ENCODE results near the gene MUC2.

- TF ChIP-seq, protein P1, sequence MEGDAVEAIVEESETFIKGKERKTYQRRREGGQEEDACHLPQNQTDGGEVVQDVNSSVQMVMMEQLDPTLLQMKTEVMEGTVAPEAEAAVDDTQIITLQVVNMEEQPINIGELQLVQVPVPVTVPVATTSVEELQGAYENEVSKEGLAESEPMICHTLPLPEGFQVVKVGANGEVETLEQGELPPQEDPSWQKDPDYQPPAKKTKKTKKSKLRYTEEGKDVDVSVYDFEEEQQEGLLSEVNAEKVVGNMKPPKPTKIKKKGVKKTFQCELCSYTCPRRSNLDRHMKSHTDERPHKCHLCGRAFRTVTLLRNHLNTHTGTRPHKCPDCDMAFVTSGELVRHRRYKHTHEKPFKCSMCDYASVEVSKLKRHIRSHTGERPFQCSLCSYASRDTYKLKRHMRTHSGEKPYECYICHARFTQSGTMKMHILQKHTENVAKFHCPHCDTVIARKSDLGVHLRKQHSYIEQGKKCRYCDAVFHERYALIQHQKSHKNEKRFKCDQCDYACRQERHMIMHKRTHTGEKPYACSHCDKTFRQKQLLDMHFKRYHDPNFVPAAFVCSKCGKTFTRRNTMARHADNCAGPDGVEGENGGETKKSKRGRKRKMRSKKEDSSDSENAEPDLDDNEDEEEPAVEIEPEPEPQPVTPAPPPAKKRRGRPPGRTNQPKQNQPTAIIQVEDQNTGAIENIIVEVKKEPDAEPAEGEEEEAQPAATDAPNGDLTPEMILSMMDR (IDR thresholded peaks at IDR 0.05 in 2 of 3, conservative IDR thresholded peaks at IDR 0.05 in 1 of 3; ENCODE audit: borderline replicate concordance in 1 of 3, insufficient read depth in 1 of 3, low read depth in 2 of 3, low read length in 2 of 3), result no peak
- TF ChIP-seq POLR2A (IDR thresholded peaks at IDR 0.05; ENCODE audit: borderline replicate concordance, extremely low read depth, insufficient read depth, insufficient read length) (no peak), EZH2 (IDR thresholded peaks at IDR 0.05) (no peak), ZFX (IDR thresholded peaks at IDR 0.05) (no peak), CEBPB (IDR thresholded peaks at IDR 0.05; ENCODE audit: low read depth) (no peak)
- TF ChIP-seq, protein P2, sequence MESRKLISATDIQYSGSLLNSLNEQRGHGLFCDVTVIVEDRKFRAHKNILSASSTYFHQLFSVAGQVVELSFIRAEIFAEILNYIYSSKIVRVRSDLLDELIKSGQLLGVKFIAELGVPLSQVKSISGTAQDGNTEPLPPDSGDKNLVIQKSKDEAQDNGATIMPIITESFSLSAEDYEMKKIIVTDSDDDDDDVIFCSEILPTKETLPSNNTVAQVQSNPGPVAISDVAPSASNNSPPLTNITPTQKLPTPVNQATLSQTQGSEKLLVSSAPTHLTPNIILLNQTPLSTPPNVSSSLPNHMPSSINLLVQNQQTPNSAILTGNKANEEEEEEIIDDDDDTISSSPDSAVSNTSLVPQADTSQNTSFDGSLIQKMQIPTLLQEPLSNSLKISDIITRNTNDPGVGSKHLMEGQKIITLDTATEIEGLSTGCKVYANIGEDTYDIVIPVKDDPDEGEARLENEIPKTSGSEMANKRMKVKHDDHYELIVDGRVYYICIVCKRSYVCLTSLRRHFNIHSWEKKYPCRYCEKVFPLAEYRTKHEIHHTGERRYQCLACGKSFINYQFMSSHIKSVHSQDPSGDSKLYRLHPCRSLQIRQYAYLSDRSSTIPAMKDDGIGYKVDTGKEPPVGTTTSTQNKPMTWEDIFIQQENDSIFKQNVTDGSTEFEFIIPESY (IDR thresholded peaks at IDR 0.05; ENCODE audit: extremely low read depth, insufficient replicate concordance, low read length), result no peak
Measured at GRCh38 chr11:1109101-1109917, 34.6 kb downstream of the MUC2 start.
